ENCODE measurements around the gene LMO1.

The LMO1 gene

GRCh38 chr11:8263109-8263768 lies 439 bp downstream of the LMO1 start:
- no peak for DNase-seq

- peak; percentile 75 for DNase-seq
Measured at GRCh38 chr11:8262552-8263108, 1.0 kb downstream of the LMO1 start.

GRCh38 chr11:8261921-8262551 lies 1.6 kb downstream of the LMO1 start:
- no peak for DNase-seq

- no peak for DNase-seq
Measured at GRCh38 chr11:8261291-8261690, 2.4 kb downstream of the LMO1 start.

GRCh38 chr11:8260202-8260966 lies 3.3 kb downstream of the LMO1 start:
- no peak for DNase-seq

- no peak for DNase-seq
Measured at GRCh38 chr11:8259306-8259959, 4.2 kb downstream of the LMO1 start.

- peak; percentile 35 for DNase-seq
Measured at GRCh38 chr11:8258784-8259183, 4.9 kb downstream of the LMO1 start.

GRCh38 chr11:8258289-8258688 lies 5.4 kb downstream of the LMO1 start:
- DNase-seq = peak; percentile 33

- DNase-seq = no peak
Measured at GRCh38 chr11:8257003-8257664, 6.5 kb downstream of the LMO1 start.

GRCh38 chr11:8256271-8257002 lies 7.2 kb downstream of the LMO1 start:
- no peak for DNase-seq

GRCh38 chr11:8253566-8253965 lies 10.1 kb downstream of the LMO1 start:
- peak; percentile 6 for DNase-seq

- peak; percentile 3 for DNase-seq
Measured at GRCh38 chr11:8252946-8253345, 10.7 kb downstream of the LMO1 start.

- no peak for DNase-seq
Measured at GRCh38 chr11:8252388-8252787, 11.3 kb downstream of the LMO1 start.

GRCh38 chr11:8251616-8252295 lies 11.9 kb downstream of the LMO1 start:
- no peak for DNase-seq

GRCh38 chr11:8250981-8251615 lies 12.6 kb downstream of the LMO1 start:
- DNase-seq = peak; percentile 5

- no peak for DNase-seq
Measured at GRCh38 chr11:8250434-8250833, 13.2 kb downstream of the LMO1 start.

- DNase-seq = no peak
Measured at GRCh38 chr11:8249482-8249881, 14.2 kb downstream of the LMO1 start.

- no peak for DNase-seq
Measured at GRCh38 chr11:8248786-8249185, 14.9 kb downstream of the LMO1 start.

- no peak for DNase-seq
Measured at GRCh38 chr11:8247312-8247711, 16.4 kb downstream of the LMO1 start.

GRCh38 chr11:8243458-8243857 lies 20.2 kb downstream of the LMO1 start:
- no peak for DNase-seq
